Spinal cord (tissue), 10 donors: Measurements from ENCODE around the gene NPAS2. TPM values are rescaled to one million over a fixed set of nuclear protein-coding genes. Genes with fewer than 3 reads are reported as not detected.

ENCODE experiments used
- DNase-seq, 6 donors: peaks; one replicate each; pipeline versions ENCODE4 v3.0.0 to v3.0.0-alpha.2; 2013 to 2015; ENCODE audit warnings: low spot score in 6 of 6, low read depth in 4 of 6
- H3K27ac ChIP-seq: one replicate; pipeline ENCODE4 v1.5.1; 2013; ENCODE audit warnings: low read depth, low read length, control low read depth
- H3K27me3 ChIP-seq: one replicate; pipeline ENCODE4 v1.6.1; 2013; ENCODE audit warnings: low read length; ENCODE audit not compliant: control insufficient read depth, insufficient read depth
- H3K36me3 ChIP-seq: one replicate; pipeline ENCODE4 v1.6.1; 2013; ENCODE audit warnings: low read length; ENCODE audit not compliant: control insufficient read depth, insufficient read depth
- H3K4me1 ChIP-seq: one replicate; pipeline ENCODE4 v1.6.1; 2013; ENCODE audit warnings: low read length; ENCODE audit not compliant: control insufficient read depth, insufficient read depth
- H3K4me3 ChIP-seq: one replicate; pipeline ENCODE4 v1.5.1; 2013; ENCODE audit warnings: low read depth, low read length, control low read depth
- H3K9me3 ChIP-seq: one replicate; pipeline ENCODE4 v1.6.1; 2013; ENCODE audit warnings: low read length; ENCODE audit not compliant: control insufficient read depth, insufficient read depth
- WGBS: methylation state at CpG from one replicate; pipeline ENCODE4 v1.1.5; 2013; ENCODE audit warnings: missing lambda C conversion rate; ENCODE audit not compliant: insufficient coverage; 5-methylcytosine and 5-hydroxymethylcytosine counted together
- polyA plus RNA-seq, 2 donors: library from polyadenylated mRNA; unstranded; fragments of 120-200 nt; gene quantifications; one replicate each; pipeline ENCODE4 v1.2.1, GENCODE V29; 2013; ENCODE audit not compliant: insufficient read length in 2 of 2
- total RNA-seq, 2 donors: library from RNA; depleted of rRNA in 1 of 2; stranded (reverse); fragments of 120-200 nt in 1 of 2; fragments of >200 nt in 1 of 2; gene quantifications; one replicate each; pipeline versions ENCODE4 v1.2.3 to v1.2.4, GENCODE V29; 2013 to 2014
- donor health status: healthy.

The NPAS2 gene
- total and polyA plus RNA-seq, 4 donors = 6.4 to 24.6 (median 14.6) TPM

GRCh38 chr2:100807707-100808106, 12.2 kb upstream of the NPAS2 start:
- Histone ChIP-seq H3K4me1 (no peaks in the 10 kb centered on the region), H3K36me3 (no peaks in the 10 kb centered on the region), H3K9me3 (no peaks in the 10 kb centered on the region), H3K4me3 (no peak overlapping the region), H3K27me3 (no peaks in the 10 kb centered on the region), H3K27ac (no peak overlapping the region)
- no peak for DNase-seq
- 73% methylated on average over 3 of the region's 4 CpGs for WGBS

- DNase-seq = no peak
- H3K9me3 ChIP-seq = no peaks in the 10 kb centered on the region
- WGBS = 87% methylated on average over 1 of the region's 4 CpGs
Observed at GRCh38 chr2:100808582-100808981, 11.4 kb upstream of the NPAS2 start.

GRCh38 chr2:100809506-100809905, 10.4 kb upstream of the NPAS2 start:
- Histone ChIP-seq H3K4me3 (no peak overlapping the region), H3K27me3 (no peaks in the 10 kb centered on the region), H3K36me3 (no peaks in the 10 kb centered on the region), H3K9me3 (no peaks in the 10 kb centered on the region), H3K4me1 (no peaks in the 10 kb centered on the region), H3K27ac (no peak overlapping the region)
- WGBS = 74% methylated on average over 2 of the region's 3 CpGs
- DNase-seq = no peak

More at GRCh38 chr2:100808582-100808981, 11.4 kb upstream of the NPAS2 start:
- Histone ChIP-seq H3K36me3 (no peaks in the 10 kb centered on the region), H3K4me3 (no peak overlapping the region), H3K27ac (no peak overlapping the region), H3K27me3 (no peaks in the 10 kb centered on the region), H3K4me1 (no peaks in the 10 kb centered on the region)

- no peaks in the 10 kb centered on the region for H3K4me1 ChIP-seq
- no peak overlapping the region for H3K27ac ChIP-seq
- 100% methylated on average over 1 of the region's 5 CpGs for WGBS
- no peak overlapping the region for H3K4me3 ChIP-seq
- no peaks in the 10 kb centered on the region for H3K9me3 ChIP-seq
- H3K36me3 ChIP-seq = no peaks in the 10 kb centered on the region
- no peak for DNase-seq
- H3K27me3 ChIP-seq = no peaks in the 10 kb centered on the region
Observed at GRCh38 chr2:100810603-100811145, 9.3 kb upstream of the NPAS2 start.

- no peaks in the 10 kb centered on the region for H3K27me3 ChIP-seq
- no peaks in the 10 kb centered on the region for H3K9me3 ChIP-seq
- 92% methylated on average over 4 of the region's 4 CpGs for WGBS
- H3K4me1 ChIP-seq = no peaks in the 10 kb centered on the region
- no peak for DNase-seq
- H3K27ac ChIP-seq = no peak overlapping the region
- no peak overlapping the region for H3K4me3 ChIP-seq
- H3K36me3 ChIP-seq = no peaks in the 10 kb centered on the region
Observed at GRCh38 chr2:100812116-100812515, 7.8 kb upstream of the NPAS2 start.

- 67% methylated on average over 1 of the region's 4 CpGs for WGBS
- Histone ChIP-seq H3K9me3 (no peaks in the 10 kb centered on the region), H3K36me3 (no peaks in the 10 kb centered on the region), H3K4me3 (no peak overlapping the region), H3K27ac (no peak overlapping the region), H3K27me3 (no peaks in the 10 kb centered on the region), H3K4me1 (no peaks in the 10 kb centered on the region)
- DNase-seq = no peak
Observed at GRCh38 chr2:100812573-100812972, 7.4 kb upstream of the NPAS2 start.

GRCh38 chr2:100813527-100813926, 6.4 kb upstream of the NPAS2 start:
- Histone ChIP-seq H3K36me3 (no peaks in the 10 kb centered on the region), H3K27ac (no peak overlapping the region), H3K27me3 (peaks cover under 1% of the 10 kb centered on the region), H3K4me1 (peaks cover 3% of the 10 kb centered on the region), H3K9me3 (no peaks in the 10 kb centered on the region), H3K4me3 (no peak overlapping the region)
- peak in 1 of 6 donors; percentile 41 for DNase-seq
- WGBS = 90% methylated on average over 2 of the region's 4 CpGs

GRCh38 chr2:100814043-100814442, 5.9 kb upstream of the NPAS2 start:
- WGBS = 82% methylated on average over 2 of the region's 3 CpGs
- no peak for DNase-seq
- no peaks in the 10 kb centered on the region for H3K36me3 ChIP-seq
- no peak overlapping the region for H3K4me3 ChIP-seq
- peaks cover 8% of the 10 kb centered on the region for H3K4me1 ChIP-seq
- peaks cover 4% of the 10 kb centered on the region for H3K27me3 ChIP-seq
- H3K9me3 ChIP-seq = no peaks in the 10 kb centered on the region
- no peak overlapping the region for H3K27ac ChIP-seq

GRCh38 chr2:100814453-100814852, 5.5 kb upstream of the NPAS2 start:
- H3K9me3 ChIP-seq = no peaks in the 10 kb centered on the region
- DNase-seq = no peak
- no peak overlapping the region for H3K27ac ChIP-seq
- H3K27me3 ChIP-seq = peaks cover 4% of the 10 kb centered on the region
- 71% methylated on average over 3 of the region's 3 CpGs for WGBS
- no peak overlapping the region for H3K4me3 ChIP-seq
- H3K36me3 ChIP-seq = no peaks in the 10 kb centered on the region
- H3K4me1 ChIP-seq = peaks cover 12% of the 10 kb centered on the region

- Histone ChIP-seq H3K27me3 (peaks cover 20% of the 10 kb centered on the region), H3K4me3 (no peak overlapping the region), H3K4me1 (peaks cover 22% of the 10 kb centered on the region), H3K27ac (no peak overlapping the region), H3K9me3 (no peaks in the 10 kb centered on the region), H3K36me3 (no peaks in the 10 kb centered on the region)
- DNase-seq = no peak
- WGBS = 82% methylated on average over 2 of the region's 7 CpGs
Observed at GRCh38 chr2:100817388-100817985, 2.5 kb upstream of the NPAS2 start.
